PC-3 (cell line): ENCODE results near the gene TMEM30B. TPM values are rescaled to one million over a fixed set of nuclear protein-coding genes. Genes with fewer than 3 reads are reported as not detected.

Experiments used
- ATAC-seq: fragments of 200-7000 bp; cut with Tn5 transposase; 2 replicates; pipeline ENCODE4 v1.9.1; 2020; ENCODE audit warnings: mild to moderate bottlenecking, moderate library complexity
- BruUV-seq: library from RNA; stranded (reverse); fragments of 400-500 nt; replicated peaks from 2 replicates; lab custom pipeline; 2021; lab: Mats Ljungman, UMichigan
- CTCF ChIA-PET: fragments of 300-600 bp; sonication (Branson Sonifier 250); formaldehyde crosslinking; loops from one replicate; lab custom pipeline; 2022; ENCODE audit warnings: antibody characterized with exemption; lab: Charles Lee
- POLR2A ChIA-PET: fragments of 300-600 bp; sonication (Branson Sonifier 250); formaldehyde crosslinking; loops from one replicate; lab custom pipeline; 2022; ENCODE audit warnings: antibody characterized with exemption; ENCODE audit not compliant: unreplicated experiment; lab: Charles Lee
- DNase-seq: peaks from one replicate; pipeline ENCODE4 v3.0.0-alpha.2; 2015
- H2AFZ ChIP-seq: fragments of 300-600 bp; sonication (generic); 2 replicates; pipeline ENCODE4 v1.6.0; 2016; ENCODE audit warnings: antibody characterized with exemption, low read length
- H3F3A ChIP-seq: fragments of 300-600 bp; sonication (generic); one replicate; pipeline ENCODE4 v1.6.0; 2017; ENCODE audit warnings: antibody characterized with exemption, low read length, control low read depth, mild to moderate bottlenecking; ENCODE audit not compliant: unreplicated experiment
- H3K27ac ChIP-seq: fragments of 300-600 bp; sonication (generic); 2 replicates; pipeline ENCODE4 v1.5.1; 2016; ENCODE audit warnings: mild to moderate bottlenecking, low read length
- H3K27me3 ChIP-seq: fragments of 300-600 bp; sonication (generic); 2 replicates; pipeline ENCODE4 v1.6.1; 2016; ENCODE audit warnings: low read length, mixed read lengths
- H3K36me3 ChIP-seq: fragments of 300-600 bp; sonication (generic); 2 replicates; pipeline ENCODE4 v1.6.1; 2016; ENCODE audit warnings: low read depth, mixed run types, low read length, mixed read lengths
- H3K4me1 ChIP-seq: fragments of 300-600 bp; sonication (generic); 2 replicates; pipeline ENCODE4 v1.5.1; 2016; ENCODE audit warnings: low read length; ENCODE audit not compliant: insufficient read depth
- H3K4me2 ChIP-seq: fragments of 300-600 bp; sonication (generic); 2 replicates; pipeline ENCODE4 v1.6.0; 2016; ENCODE audit warnings: low read length
- H3K4me3 ChIP-seq: fragments of 300-600 bp; sonication (generic); 2 replicates; pipeline ENCODE4 v1.5.1; 2016; ENCODE audit warnings: mild to moderate bottlenecking, low read length, mixed read lengths
- H3K79me2 ChIP-seq: fragments of 300-600 bp; sonication (generic); 2 replicates; pipeline ENCODE4 v1.6.1; 2017; ENCODE audit warnings: low read length, mixed read lengths
- H3K9ac ChIP-seq: fragments of 300-600 bp; sonication (generic); 2 replicates; pipeline ENCODE4 v1.6.0; 2016; ENCODE audit warnings: mild to moderate bottlenecking, low read length
- H3K9me2 ChIP-seq: fragments of 300-600 bp; sonication (generic); replicated peaks from 2 replicates; pipeline ENCODE4 v1.6.1; 2016; ENCODE audit warnings: mixed run types, low read length, mixed read lengths
- H3K9me3 ChIP-seq: fragments of 300-600 bp; sonication (generic); 2 replicates; pipeline ENCODE4 v1.6.1; 2016; ENCODE audit warnings: low read length, mixed read lengths
- H4K20me1 ChIP-seq: fragments of 300-600 bp; sonication (generic); 2 replicates; pipeline ENCODE4 v1.6.1; 2016; ENCODE audit warnings: low read length, mixed read lengths
- EZH2 ChIP-seq: fragments of 300-600 bp; sonication (generic); IDR thresholded peaks from one replicate; pipeline ENCODE4 v1.6.1; 2017; ENCODE audit warnings: antibody characterized with exemption, mild to moderate bottlenecking, low read length; ENCODE audit not compliant: unreplicated experiment
- EZH2phosphoT487 ChIP-seq: fragments of 300-600 bp; sonication (generic); IDR thresholded peaks from 2 replicates; pipeline ENCODE4 v1.6.1; 2018; ENCODE audit warnings: mild to moderate bottlenecking, antibody characterized with exemption, low read length, borderline replicate concordance
- intact Hi-C: fragments of 100-400 bp; cut with micrococcal nuclease; formaldehyde crosslinking; loops from 2 replicates; pipeline ENCODE4 v1.9.0; 2023
- total RNA-seq: library from RNA; depleted of rRNA; stranded (reverse); fragments of >200 nt; gene quantifications from 2 replicates; pipeline ENCODE4 v1.2.3, GENCODE V29; 2014; rRNA removed
- TF ChIP-seq, protein P1 (sequence below): fragments of 300-600 bp; sonication (generic); conservative IDR thresholded peaks from 2 replicates; pipeline ENCODE4 v1.5.1; 2017; ENCODE audit warnings: antibody characterized with exemption, low read depth, mild to moderate bottlenecking, low read length

The TMEM30B gene
- total RNA-seq, 1 experiment from 2014 or later = 70.6 TPM

DNA sequence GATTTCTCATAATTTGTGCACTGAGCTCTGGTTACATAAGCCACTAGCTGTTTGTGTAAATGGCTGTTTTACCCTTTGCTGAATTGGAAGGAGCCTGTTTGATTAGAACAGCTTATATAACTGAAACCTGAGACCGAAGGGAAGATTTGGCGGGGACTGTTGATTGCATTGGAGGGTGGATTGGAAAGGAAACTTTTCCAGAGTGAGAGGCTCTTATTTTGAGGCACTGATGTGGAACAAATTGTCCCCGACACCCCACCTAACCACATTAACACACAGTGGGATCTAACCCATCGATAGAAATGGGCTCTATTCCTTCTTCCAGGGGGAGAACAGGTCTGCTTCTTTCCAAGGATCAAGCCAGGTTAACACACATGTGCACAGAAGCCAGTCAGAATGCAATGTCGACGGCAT, 51.7 kb downstream of the TMEM30B start:
- CTCF ChIA-PET = interaction anchor here (0.5 to 0.6 kb wide), 2 partner anchors 50 to 586 kb away, joined by 3 to 4 read pairs; no protein-coding TSS in a partner anchor
- ATAC-seq = peak; percentile 62

DNA sequence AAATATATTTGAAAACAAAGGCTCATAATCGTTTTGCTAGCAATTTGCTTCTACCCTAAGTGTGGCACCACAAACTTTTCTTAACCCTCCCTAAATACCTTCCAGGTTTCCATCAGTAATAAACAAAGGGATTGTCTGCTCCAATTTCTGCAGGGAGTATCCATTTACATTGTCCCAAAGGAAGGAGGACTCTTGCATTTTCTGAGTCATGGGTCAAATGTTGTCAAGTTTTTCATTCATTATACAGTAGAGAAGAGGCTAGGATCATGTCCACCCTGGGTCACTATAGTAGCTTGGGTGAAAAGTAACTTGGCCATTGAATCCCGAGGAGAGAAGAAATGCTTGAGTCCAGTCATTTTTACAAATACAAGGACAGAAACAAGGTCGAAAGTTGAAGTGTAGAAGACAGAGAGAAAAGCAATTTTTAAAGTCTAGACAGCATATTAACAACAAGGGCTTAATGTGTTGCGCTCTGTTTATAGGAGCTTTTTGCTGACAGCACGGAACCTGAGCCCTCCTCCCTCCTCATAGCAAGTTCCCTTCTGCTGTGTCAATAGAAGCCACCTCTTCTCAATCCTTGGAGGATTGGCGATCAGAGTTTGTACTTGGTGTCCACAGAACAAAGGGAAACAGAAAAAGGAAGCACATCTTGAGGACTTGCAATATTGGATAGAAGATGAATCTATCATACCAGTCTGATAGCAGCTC, 53.1 kb downstream of the TMEM30B start:
- H3K36me3 ChIP-seq = no peaks in the 10 kb centered on the region
- TF ChIP-seq, protein P1, sequence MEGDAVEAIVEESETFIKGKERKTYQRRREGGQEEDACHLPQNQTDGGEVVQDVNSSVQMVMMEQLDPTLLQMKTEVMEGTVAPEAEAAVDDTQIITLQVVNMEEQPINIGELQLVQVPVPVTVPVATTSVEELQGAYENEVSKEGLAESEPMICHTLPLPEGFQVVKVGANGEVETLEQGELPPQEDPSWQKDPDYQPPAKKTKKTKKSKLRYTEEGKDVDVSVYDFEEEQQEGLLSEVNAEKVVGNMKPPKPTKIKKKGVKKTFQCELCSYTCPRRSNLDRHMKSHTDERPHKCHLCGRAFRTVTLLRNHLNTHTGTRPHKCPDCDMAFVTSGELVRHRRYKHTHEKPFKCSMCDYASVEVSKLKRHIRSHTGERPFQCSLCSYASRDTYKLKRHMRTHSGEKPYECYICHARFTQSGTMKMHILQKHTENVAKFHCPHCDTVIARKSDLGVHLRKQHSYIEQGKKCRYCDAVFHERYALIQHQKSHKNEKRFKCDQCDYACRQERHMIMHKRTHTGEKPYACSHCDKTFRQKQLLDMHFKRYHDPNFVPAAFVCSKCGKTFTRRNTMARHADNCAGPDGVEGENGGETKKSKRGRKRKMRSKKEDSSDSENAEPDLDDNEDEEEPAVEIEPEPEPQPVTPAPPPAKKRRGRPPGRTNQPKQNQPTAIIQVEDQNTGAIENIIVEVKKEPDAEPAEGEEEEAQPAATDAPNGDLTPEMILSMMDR = no peak
- intact Hi-C loops = no loop called here
- H3K4me3 ChIP-seq = no peak overlapping the region
- H4K20me1 ChIP-seq = no peaks in the 10 kb centered on the region
- no peaks in the 10 kb centered on the region for H3K9me3 ChIP-seq
- POLR2A ChIA-PET = no interaction called here
- H3K79me2 ChIP-seq = no peaks in the 10 kb centered on the region
- no peak for DNase-seq
- no peaks in the 10 kb centered on the region for H3K4me1 ChIP-seq
- BruUV-seq = no TSS peak
- H2AFZ ChIP-seq = no peak overlapping the region
- H3K27me3 ChIP-seq = no peaks in the 10 kb centered on the region
- H3K9ac ChIP-seq = no peak overlapping the region
- H3F3A ChIP-seq = no peaks in the 10 kb centered on the region
- peak; percentile 40 for ATAC-seq
- no peaks in the 10 kb centered on the region for H3K9me2 ChIP-seq
- CTCF ChIA-PET = no interaction called here
- no peak overlapping the region for H3K27ac ChIP-seq
- no peak overlapping the region for H3K4me2 ChIP-seq

More for the DNA sequence above, 51.7 kb downstream of the TMEM30B start:
- H3K27me3 ChIP-seq = no peaks in the 10 kb centered on the region
- peak; percentile 22 for DNase-seq
- no peaks in the 10 kb centered on the region for H3K9me2 ChIP-seq
- no peaks in the 10 kb centered on the region for H3K9me3 ChIP-seq
- no peaks in the 10 kb centered on the region for H3K79me2 ChIP-seq
- H4K20me1 ChIP-seq = no peaks in the 10 kb centered on the region
- intact Hi-C loops = no loop called here
- peak overlapping the region; percentile 6; the same call in 1 of the 2 replicates for H2AFZ ChIP-seq
- no TSS peak for BruUV-seq
- H3K4me1 ChIP-seq = no peaks in the 10 kb centered on the region
- no peak for TF ChIP-seq EZH2
- TF ChIP-seq, protein P1 = no peak
- no peak for TF ChIP-seq EZH2phosphoT487
- no peaks in the 10 kb centered on the region for H3K36me3 ChIP-seq
- H3F3A ChIP-seq = no peaks in the 10 kb centered on the region
- H3K4me2 ChIP-seq = no peak overlapping the region
- POLR2A ChIA-PET = interaction anchor here (0.5 kb wide), 1 partner anchor 151 kb away, joined by 3 read pairs; no protein-coding TSS in a partner anchor
- no peak overlapping the region for H3K4me3 ChIP-seq
- H3K9ac ChIP-seq = no peak overlapping the region
- no peak overlapping the region for H3K27ac ChIP-seq

Other genes starting within 250 kb of the TMEM30B start
- gene PRKCH, start 40.2 kb upstream of the TMEM30B start, total RNA-seq = 80.8 and 170 TPM in 2 replicates